ENCODE results near the gene ITGB8.

GRCh38 chr7:20409961-20410360, 79.3 kb downstream of the ITGB8 start:
- TF ChIP-seq JUN (CRISPR knock-in tag; IDR thresholded peaks at IDR 0.05) (no peak), PRRX2 (CRISPR knock-in tag; IDR thresholded peaks at IDR 0.05) (no peak), NFE2L1 (CRISPR knock-in tag; IDR thresholded peaks at IDR 0.05) (no peak), GRHL2 (CRISPR knock-in tag; IDR thresholded peaks at IDR 0.05; ENCODE audit: insufficient replicate concordance, severe bottlenecking) (no peak), SP1 (CRISPR knock-in tag; conservative IDR thresholded peaks at IDR 0.05) (no peak), ZNF232 (CRISPR knock-in tag; IDR thresholded peaks at IDR 0.05) (no peak), ZNF281 (CRISPR knock-in tag; IDR thresholded peaks at IDR 0.05) (no peak)
- TF ChIP-seq, protein P1, sequence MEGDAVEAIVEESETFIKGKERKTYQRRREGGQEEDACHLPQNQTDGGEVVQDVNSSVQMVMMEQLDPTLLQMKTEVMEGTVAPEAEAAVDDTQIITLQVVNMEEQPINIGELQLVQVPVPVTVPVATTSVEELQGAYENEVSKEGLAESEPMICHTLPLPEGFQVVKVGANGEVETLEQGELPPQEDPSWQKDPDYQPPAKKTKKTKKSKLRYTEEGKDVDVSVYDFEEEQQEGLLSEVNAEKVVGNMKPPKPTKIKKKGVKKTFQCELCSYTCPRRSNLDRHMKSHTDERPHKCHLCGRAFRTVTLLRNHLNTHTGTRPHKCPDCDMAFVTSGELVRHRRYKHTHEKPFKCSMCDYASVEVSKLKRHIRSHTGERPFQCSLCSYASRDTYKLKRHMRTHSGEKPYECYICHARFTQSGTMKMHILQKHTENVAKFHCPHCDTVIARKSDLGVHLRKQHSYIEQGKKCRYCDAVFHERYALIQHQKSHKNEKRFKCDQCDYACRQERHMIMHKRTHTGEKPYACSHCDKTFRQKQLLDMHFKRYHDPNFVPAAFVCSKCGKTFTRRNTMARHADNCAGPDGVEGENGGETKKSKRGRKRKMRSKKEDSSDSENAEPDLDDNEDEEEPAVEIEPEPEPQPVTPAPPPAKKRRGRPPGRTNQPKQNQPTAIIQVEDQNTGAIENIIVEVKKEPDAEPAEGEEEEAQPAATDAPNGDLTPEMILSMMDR (IDR thresholded peaks at IDR 0.05) = no peak
- TF ChIP-seq, protein P2, sequence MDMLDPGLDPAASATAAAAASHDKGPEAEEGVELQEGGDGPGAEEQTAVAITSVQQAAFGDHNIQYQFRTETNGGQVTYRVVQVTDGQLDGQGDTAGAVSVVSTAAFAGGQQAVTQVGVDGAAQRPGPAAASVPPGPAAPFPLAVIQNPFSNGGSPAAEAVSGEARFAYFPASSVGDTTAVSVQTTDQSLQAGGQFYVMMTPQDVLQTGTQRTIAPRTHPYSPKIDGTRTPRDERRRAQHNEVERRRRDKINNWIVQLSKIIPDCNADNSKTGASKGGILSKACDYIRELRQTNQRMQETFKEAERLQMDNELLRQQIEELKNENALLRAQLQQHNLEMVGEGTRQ (CRISPR knock-in tag; IDR thresholded peaks at IDR 0.05) = no peak
- TF ChIP-seq, protein P3, sequence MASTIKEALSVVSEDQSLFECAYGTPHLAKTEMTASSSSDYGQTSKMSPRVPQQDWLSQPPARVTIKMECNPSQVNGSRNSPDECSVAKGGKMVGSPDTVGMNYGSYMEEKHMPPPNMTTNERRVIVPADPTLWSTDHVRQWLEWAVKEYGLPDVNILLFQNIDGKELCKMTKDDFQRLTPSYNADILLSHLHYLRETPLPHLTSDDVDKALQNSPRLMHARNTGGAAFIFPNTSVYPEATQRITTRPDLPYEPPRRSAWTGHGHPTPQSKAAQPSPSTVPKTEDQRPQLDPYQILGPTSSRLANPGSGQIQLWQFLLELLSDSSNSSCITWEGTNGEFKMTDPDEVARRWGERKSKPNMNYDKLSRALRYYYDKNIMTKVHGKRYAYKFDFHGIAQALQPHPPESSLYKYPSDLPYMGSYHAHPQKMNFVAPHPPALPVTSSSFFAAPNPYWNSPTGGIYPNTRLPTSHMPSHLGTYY (CRISPR knock-in tag; IDR thresholded peaks at IDR 0.05) = no peak
- TF ChIP-seq, protein P4, sequence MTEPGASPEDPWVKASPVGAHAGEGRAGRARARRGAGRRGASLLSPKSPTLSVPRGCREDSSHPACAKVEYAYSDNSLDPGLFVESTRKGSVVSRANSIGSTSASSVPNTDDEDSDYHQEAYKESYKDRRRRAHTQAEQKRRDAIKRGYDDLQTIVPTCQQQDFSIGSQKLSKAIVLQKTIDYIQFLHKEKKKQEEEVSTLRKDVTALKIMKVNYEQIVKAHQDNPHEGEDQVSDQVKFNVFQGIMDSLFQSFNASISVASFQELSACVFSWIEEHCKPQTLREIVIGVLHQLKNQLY (CRISPR knock-in tag; IDR thresholded peaks at IDR 0.05) = no peak
